Neural progenitor cell (in vitro differentiated cells): ENCODE data around the gene ATAD2B.

Experiments
- CTCF ChIP-seq: fragments of 200-600 bp; sonication (generic); IDR thresholded peaks from 2 replicates; pipeline ENCODE4 v1.5.1; 2017; ENCODE audit warnings: antibody characterized with exemption, mild to moderate bottlenecking
- EZH2 ChIP-seq: fragments of 200-600 bp; sonication (generic); IDR thresholded peaks from 2 replicates; pipeline ENCODE4 v1.6.1; 2017; ENCODE audit warnings: antibody characterized with exemption, mild to moderate bottlenecking, moderate library complexity
- EZH2phosphoT487 ChIP-seq: fragments of 200-600 bp; sonication (generic); IDR thresholded peaks from 2 replicates; pipeline ENCODE4 v1.6.1; 2017; ENCODE audit warnings: antibody characterized with exemption

- TF ChIP-seq CTCF (no peak), EZH2phosphoT487 (no peak), EZH2 (no peak)
Measured at GRCh38 chr2:23814963-23815362, 112.0 kb downstream of the ATAD2B start.
